ENCODE measurements around the gene B4GALT2.
A peak's percentile ranks its signal among the peaks of the same experiment; 100 is the strongest.

B4GALT2 gene

DNA sequence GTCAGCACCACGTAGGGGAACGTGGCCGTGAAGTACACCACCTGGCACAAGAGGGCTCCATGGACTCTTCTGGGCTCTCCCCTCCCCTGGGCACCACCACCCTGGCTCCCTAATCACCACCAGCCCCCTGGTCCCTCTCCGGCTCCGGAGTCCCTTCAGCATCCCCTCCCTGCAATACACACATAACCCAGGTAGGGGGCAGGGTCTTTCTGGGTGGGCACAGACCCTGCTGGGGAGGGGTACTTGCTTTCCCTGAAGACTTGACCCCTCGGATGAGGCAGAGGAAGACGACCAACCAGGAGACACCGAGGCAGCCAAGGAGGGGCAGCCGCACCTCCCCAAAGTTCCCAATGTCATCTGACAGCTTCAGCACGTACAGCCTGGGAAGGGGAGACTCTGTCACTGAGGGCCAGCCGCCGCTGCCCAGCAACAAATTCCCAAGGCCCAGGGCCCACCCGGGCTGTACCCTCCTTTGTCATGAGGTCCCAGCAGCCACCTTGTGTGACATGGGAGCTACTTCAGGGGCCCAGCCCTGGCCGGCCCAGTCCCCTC is 23.7 kb downstream of the B4GALT2 start:
- no peak for DNase-seq (ENCODE audit: low spot score)

DNA sequence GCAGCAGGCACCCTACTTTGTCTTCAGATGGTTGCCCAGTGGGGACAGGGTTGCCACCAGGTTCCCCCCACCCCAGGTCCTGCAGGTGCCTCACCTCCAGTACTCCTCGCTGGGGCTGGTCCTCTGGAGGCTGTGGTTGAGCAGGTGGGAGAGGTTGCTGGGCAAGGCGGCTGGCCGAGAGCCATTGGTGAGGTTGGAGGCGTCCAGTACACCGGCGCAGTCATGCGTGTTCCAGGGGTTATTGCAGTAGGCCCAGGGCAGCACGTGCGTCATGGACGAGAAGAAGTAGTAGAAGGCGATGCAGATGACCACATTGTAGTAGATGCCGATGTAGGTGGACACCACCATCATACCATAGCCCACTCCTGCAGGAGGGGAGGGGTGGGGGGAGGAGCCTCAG is 29.2 kb downstream of the B4GALT2 start:
- DNase-seq (ENCODE audit: low spot score) = no peak

DNA sequence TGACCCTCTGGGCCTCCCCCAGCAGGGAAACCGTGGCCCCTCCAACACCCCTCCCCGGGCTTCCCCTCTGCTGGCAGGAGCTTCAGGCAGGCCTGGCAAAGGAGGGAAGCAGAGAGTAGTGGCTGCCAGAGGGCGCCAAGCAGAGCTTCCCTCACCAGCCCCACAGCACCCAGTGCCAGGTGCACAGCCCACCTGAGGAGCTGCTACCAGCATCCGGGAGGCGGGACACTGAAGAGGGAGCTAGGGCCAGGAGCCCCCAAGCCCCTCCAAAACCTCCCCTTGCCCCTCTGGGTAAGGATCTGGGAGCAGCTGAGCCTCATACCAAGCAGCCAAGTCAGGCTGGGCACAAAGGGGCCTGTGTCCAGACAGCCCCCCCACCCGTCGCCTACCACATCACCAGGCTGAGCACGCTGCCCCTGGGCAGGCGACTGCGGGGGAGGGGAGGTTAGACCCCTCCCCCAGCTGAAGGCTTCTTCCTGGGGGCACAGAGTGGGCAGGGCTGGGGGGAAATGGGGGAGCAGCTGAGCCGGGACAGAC is 32.0 kb downstream of the B4GALT2 start:
- no peak for DNase-seq (ENCODE audit: low spot score)

DNA sequence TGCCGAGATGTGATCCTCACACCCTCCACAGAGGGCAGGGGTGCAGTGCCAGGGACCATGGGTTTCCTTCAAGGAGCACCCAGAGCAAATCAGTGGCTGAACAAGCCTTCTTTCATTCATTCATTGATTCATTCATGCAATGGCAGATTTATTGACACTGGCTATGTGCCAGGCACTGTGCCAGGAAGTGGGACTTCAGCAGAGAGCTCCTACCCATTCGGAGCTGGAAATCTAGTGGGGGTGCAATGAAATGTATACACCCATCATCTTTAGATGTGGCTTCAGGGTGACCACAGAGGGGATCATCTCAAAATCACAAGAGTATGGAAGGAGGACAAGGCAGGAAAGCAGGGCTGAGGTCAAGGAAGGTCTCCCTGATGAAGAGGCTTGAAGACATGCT is 33.4 kb downstream of the B4GALT2 start:
- no peak for DNase-seq (ENCODE audit: low spot score)

DNA sequence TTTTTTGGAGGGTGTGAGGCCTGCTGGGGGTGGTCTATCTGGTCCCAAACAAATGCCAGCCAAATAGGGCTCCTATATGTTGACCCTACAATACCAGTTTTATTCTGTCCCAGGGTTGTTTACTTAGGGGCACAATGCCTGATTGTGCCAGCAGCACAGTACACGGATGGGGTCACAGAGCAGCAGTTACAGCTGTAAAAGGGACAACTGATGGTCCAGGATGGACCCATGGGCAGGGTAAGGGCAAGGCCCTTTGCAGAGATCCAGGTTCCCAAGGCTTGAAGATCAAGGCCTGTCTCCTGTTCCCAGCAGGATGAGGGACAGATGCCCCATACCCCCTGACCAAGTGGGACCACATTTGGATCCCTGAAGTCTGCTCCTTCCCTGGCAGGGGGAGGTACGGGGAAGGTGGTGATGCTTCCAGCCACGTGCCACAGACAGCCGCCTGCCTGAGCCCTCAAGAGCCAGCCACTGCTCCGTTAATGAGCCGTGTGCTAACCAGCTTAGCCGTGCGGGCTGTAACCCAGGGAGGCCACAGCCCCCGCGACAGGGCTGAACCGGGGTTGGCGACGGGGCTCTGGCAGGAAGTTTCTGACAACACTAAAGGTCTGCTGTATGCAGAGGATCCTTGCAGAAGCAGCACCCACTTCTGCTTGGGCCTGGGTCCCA is 34.1 kb downstream of the B4GALT2 start:
- no peak for DNase-seq (ENCODE audit: low spot score)

DNA sequence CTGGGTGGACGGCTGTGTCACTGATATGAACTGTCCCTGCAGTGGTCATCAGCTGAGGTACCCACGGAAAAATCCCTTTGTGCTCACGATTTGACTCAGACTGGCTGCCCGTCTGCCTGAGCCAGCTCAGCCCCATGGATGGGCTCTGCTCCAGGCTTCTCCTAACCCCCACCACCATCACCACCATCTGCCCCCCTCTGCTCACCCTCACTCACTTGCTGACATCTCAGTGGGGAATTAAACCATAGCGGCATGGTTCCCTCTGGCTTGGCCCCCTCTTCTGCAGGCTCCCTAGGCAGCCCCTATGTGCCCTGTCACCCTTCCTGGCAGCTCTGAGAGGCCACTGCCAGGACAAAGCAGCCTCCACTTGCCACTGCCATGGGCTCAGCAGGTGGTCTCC is 34.9 kb downstream of the B4GALT2 start:
- no peak for DNase-seq (ENCODE audit: low spot score)

DNA sequence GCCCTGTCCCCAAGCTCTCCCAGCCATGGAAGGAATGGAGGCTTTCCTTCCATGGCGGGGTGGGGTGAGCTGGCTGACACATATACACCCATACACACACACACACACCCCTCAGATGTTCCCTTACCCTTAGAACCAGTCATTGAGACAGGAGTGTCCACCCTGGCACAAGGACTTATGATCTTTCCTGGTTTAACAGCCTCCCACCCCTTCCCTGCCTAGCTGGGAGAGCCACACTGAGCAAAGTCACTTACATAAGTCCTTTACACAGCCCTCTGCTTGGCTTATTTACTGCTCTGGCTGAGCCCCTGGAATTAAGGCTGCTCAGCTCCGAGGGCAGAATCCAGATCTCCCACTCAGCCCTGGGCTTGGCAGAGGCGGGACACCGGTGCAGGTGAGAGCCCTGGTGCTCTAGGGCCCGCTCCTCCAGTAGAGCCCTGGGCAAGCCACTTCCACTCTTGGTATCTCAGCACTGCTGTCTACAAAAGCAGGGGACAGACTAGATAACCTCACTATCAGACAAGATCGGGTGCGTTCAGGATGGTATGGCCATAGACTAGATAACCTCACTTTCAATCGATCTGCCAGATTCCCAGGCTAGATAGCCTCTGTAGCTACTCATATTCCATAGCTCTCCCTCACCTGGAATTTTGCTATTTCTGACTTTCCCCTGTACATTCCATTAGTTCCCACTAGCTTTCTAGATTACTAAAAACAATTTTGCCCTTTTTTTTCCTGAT is 35.5 kb downstream of the B4GALT2 start:
- no peak for DNase-seq (ENCODE audit: low spot score)

DNA sequence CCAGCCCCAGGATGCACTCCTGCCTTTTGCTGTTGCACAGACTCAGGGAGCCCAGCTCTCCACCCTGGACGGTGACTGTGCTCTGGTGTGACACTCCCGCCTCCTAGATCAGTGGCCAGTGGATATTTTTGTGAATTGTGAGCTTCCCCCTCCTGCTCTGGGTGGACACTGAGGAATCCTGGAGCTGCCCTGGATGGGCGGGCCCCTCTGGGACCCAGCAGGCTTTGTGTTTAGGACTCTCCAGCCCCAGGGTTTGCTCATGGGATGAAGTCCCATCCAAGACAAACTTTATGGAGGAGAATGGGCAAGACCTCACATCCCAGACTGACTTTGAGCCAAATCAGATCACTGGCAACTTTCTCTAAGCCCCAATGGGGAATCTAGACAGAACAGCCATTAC is 36.2 kb downstream of the B4GALT2 start:
- DNase-seq (ENCODE audit: low spot score) = peak; percentile 43

DNA sequence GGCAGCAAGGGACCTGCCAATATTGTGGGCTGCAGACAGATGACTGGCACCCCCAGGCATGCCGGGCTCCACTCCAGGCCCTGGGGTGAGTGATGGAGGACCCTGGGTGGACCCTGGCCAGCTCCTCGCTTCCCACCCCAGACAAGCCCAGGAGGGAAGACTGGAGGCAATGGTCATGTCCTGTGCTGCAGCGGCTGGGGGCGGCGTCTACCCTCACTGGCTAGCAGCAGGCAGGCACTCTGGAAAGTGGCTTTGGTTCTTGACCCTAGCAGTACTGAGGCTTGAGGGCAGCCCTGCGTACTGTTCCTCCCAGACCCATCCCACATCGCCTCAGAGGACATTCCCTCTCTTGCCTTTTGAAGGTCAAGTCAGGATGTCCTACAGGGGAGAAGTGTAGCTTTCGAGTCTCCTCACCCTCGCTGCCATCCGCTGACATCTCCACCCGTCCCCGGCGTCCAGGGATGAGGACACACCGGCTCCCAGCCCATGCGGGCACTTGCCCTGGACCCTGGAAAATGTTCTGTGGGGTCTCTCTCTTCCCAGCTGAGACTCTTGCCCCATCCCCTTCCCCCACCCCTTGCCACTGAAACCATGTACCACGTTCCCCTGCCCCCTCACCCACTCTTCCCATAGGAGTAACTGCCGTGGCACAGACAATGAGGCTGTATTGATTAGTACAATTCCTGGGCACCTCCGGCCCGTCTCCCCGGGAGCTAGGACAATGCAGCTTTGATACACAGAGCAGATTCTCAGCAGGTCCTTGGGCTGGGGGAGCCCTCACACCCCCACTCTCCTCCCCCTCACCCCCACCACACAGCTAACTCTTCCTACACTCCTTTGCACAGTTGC is 37.3 kb downstream of the B4GALT2 start:
- DNase-seq (ENCODE audit: low spot score) = no peak

DNA sequence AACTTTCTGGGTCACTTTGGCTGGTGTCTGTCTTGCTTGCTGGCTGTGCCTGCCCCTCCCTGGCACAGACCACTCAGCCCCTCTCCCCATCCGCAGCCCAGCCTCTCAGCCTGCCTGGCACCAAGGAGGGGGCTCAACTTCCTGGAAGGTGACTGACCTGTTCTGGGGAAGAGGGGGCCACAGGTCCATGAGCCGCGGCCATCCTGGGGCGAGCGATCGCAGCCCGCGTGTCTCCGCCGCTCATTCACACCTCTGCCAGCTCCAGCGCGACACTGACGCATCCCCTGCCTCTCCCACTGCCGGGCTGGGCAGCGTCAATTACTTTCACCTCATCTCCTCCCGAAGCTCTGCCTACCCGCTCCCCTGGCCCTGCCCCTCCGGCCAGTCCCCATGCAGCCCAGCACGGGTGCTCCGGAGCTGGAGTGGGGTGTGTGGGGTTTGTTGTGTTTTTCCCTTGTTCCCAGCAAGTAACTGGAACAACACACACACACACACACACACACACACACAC is 37.9 kb downstream of the B4GALT2 start:
- no peak for DNase-seq (ENCODE audit: low spot score)

DNA sequence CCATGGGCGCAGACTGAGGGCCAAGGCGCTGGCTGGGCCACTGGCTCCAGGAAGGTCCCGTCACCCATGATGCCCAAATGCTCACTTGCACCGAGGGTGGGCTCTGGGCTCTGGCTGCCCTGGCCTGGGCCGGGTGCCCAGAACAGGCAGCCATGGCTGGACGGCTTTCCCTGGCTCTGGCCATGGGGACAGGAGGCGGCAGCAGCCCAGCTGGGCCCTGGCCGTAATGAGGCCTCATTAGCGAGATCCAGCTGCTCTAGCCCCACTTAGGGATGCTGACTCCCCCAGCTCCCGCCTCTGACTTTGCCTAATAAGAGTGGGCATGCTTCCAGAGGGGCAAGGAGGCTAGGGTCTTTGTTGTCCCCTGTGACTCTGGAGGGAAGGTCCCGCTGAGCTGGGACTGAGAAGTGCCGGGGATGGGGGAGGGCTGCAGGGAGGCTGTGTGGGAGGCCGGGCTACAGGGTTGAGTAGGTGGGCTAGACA is 40.5 kb downstream of the B4GALT2 start:
- DNase-seq (ENCODE audit: low spot score) = no peak

DNA sequence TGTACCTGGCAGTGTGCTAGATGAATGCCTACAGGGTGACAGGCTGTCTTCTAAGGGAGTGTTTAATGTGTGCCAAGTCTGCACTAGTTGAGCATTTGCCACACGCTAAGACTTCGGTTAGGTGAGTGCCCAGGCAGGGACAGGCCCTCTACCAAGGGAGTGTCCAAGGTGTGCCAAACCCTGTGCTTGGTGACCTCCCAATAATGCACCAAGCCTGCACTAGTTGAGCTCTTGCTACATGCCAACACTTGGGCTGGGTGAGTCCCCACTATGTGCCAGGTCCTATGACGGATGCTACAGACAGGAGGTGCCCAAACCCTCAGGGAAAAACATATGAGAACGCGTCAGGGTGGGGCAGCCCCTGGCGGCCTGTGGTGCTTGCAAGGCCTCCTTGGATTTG is 41.5 kb downstream of the B4GALT2 start:
- DNase-seq (ENCODE audit: low spot score) = no peak

DNA sequence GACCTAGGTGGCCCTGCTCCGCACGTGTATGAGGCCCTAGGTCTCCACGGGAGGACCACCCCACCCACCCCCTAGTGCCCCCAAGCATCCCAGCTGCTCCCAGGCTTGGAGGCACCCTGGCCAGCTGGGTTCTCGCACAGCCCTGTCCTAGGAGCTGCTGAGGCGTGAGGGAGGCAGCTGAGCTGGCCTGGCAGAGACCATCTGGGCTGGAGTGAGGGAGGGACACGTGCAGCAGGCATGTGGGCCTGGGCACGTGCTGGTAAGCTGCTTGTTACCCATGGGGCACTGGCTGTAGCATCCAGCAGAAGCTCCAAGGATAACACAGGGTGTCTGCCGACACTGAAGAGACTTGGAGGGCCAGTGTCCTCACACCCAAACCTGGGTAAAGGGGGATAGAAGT is 42.1 kb downstream of the B4GALT2 start:
- DNase-seq (ENCODE audit: low spot score) = no peak

DNA sequence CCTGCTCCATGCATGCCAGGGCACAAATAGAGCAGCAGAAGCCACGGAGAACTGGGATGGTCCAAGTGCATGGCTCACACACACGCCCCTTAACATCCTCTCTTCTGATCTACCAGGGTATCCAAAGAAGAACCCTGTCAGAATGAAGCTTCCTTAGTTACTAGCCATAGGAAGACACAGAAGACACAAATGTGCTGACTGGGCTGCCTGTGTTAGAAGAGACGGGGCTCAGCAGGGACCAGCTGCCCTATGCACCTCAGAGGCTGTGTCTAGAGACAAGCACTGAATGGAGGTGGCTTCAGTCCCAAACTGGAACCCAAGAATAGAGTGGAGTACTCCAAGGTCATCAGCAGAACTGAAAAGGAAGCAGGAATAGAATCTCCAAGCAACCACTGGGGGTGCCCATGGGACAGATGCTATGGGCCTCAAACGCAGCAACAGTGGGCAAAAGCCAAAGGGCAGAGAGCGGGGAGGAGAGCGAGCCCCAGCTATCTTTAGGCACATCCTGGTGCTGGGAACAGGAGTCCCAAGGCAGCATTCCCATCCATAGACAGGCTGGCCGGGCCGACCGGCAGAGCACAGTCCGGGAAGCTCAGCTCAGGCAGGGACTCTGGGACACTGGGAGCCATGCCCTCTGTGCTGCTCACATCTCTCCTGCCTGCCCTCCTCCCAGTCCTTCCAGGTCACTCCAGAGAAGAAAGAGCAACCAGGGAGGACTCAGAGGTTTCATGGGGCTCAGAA is 42.7 kb downstream of the B4GALT2 start:
- DNase-seq (ENCODE audit: low spot score) = no peak

DNA sequence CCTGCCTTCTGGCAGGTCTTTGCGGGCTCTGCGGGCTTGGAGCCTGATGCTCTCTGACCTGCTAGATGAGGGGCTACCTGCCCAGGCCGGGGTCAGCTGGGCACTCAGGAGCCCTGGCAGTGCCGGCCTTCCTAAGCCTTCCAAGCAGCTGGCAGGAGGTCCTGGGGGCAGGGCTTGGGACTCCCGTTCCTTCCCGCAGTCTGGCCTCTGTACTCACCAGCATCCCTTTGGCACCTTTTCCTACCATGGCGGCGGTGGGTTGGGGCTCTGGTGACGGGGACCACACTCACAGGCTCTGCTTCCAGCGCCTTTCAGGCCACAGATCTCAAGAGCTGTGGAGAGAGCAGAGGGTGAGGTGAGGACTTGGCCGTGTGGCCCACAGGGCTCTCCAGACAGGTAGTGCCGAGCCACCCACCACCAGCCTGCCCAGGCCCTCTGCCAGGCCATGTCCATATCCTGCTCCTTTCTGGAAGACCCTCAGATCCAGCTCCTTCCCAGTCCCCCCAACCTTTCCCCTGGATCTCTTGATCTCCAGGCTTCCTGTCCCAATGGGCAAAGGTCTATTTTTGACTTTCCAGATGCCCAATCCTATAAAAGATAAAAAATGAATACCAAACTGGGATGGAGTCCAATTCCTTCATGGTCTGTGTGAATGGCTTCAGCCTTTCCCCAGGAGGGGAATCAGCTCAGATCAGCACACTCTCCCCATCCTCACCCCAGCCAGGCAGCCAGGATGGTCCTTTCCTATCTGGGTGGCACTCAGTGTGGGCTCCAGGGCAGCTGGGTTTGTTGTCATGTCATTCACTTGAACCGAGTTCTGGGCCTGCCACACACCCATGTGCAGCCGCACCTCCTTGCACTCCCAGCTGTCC is 45.3 kb downstream of the B4GALT2 start:
- no peak for DNase-seq (ENCODE audit: low spot score)

DNA sequence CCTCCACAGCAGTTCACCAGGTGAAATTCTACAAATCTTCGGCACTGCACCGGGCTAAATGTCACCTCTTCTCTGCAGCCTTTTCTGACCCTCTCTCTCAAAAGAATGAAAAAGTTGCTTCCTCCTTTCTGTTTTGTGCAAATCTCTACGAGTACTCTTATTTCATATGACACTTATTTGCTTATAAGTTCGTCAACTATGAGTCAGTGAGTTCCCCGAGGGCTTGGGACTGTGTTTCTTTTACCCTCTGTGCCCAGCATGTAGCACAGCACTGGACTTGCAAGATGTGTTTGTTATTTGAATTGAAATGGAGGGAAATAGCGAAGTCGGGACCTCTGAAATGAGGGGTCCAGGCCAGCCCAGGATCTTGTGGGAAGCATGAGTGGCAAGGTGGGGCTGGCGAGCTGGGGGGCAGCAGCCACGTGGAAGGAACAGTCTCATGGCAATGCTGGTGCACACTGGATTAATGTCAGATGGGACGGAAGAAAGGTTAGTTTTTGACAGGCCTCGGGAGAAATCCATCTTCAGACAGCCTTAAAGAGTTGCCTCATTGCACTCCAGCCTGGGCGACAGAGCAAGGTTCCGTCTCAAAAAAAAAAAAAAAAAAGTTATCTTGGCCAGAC is 46.0 kb downstream of the B4GALT2 start:
- DNase-seq (ENCODE audit: low spot score) = no peak

DNA sequence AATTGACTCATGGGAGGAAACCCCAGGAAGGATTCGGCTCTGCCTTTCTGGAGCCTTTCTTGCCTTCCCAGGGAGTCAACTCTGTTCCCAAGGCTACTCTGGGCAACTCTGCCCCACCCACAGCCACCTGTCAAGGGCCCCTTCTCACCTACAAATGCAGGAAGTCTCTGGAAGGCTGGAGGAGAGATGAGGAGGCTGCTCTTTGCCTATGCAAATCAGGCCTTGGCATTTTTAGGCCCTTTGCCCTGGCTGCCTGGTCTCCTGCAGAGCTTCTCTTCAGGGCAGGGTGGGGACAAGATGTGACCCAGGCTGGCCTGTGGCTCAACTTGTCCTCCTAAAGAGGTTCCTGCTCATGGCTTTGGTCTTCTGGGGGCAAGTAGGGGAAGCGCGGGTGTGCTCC is 46.8 kb downstream of the B4GALT2 start:
- DNase-seq (ENCODE audit: low spot score) = no peak

DNA sequence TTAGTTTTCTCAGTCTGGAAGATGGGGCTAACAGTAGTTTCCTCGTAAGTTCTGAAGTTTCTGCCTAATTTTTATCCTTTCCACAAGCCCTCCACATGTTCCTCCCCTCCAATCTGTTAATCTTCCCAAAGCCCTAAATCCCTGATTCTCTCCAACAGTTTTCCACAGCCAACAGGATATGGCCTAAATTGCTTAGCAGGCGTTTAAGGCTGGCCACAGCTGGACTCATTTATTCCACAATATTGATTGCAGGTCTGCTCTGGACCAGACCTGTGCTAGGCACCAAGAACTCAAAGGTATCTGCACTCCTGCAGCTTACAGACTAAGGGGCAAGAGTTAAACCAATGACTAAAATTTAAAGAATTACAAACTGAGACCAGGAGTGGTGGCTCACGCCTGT is 48.3 kb downstream of the B4GALT2 start:
- no peak for DNase-seq (ENCODE audit: low spot score)

DNA sequence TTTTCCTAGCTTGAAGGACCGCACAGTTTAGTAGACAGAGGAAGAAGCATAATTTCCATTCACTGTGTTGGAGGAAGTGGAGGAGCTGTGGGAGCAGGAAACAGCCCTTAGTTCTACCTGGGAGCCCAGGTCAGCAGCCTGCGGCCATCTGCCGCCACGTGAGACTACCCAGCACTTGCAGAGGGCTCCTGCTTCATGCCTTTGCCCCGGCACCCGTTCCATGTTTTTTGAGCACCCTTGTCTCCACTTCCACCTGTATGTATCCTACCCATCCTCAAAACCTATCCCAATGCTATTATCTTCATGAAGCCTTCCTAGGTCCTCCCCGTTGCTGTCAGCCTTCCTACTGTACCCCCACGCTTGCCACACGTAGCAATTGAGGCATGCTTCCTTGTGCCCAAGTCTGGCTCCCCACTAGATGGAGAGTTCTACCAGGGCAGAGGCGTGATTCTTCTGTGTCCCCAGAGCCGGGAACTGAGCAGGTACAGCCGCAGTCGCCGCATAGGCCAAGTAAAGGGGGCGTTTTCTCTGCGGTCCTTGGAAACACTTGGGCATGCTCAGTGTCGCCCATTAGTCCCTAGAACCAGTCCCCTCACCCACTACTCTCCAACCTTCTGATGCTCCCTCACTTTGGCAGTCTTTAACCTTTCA is 50.4 kb downstream of the B4GALT2 start:
- DNase-seq (ENCODE audit: low spot score) = peak; percentile 63

All from hepatic stellate cell (primary cell).